Kidney (tissue), 14 donors: ENCODE data around the gene PCGF5. TPM values are rescaled to one million over a fixed set of nuclear protein-coding genes. Genes with fewer than 3 reads are reported as not detected.

Experiments
- DNase-seq, 5 donors: peaks; one replicate each; pipeline ENCODE4 v3.0.0-alpha.2; 2013 to 2020
- FAIRE-seq: peaks from 2 replicates; lab custom pipeline; 2012; peaks lifted over from hg19 to GRCh38; lab: Jason Lieb, UNC
- H3K27ac ChIP-seq, 2 donors: one replicate each; pipeline ENCODE4 v1.7.0; 2013; ENCODE audit warnings: low read depth in 2 of 2, low read length in 2 of 2, inconsistent platforms in 1 of 2
- H3K27me3 ChIP-seq: one replicate; pipeline ENCODE4 v1.7.1; 2013; ENCODE audit warnings: low read length, inconsistent platforms; ENCODE audit not compliant: control insufficient read depth, insufficient read depth
- H3K36me3 ChIP-seq, 3 donors: one replicate each; pipeline versions ENCODE4 v1.7.0 to v1.7.1; 2013; ENCODE audit warnings: low read length in 3 of 3, control low read depth in 1 of 3, inconsistent platforms in 1 of 3; ENCODE audit not compliant: insufficient read depth in 3 of 3, control insufficient read depth in 2 of 3
- H3K4me1 ChIP-seq, 3 donors: one replicate each; pipeline versions ENCODE4 v1.7.0 to v1.7.1; 2013; ENCODE audit warnings: low read length in 3 of 3, inconsistent platforms in 1 of 3, low read depth in 1 of 3; ENCODE audit not compliant: control insufficient read depth in 2 of 3, insufficient read depth in 2 of 3
- H3K4me3 ChIP-seq, 3 donors: one replicate each; pipeline versions ENCODE4 v1.7.0 to v1.8.1; 2013; ENCODE audit warnings: low read length in 3 of 3, control low read depth in 1 of 3, inconsistent platforms in 1 of 3
- H3K9ac ChIP-seq, 3 donors: one replicate each; pipeline versions ENCODE4 v1.7.0 to v1.7.1; 2013; ENCODE audit warnings: low read length in 3 of 3, control low read depth in 1 of 3, inconsistent platforms in 1 of 3
- H3K9me3 ChIP-seq, 3 donors: one replicate each; pipeline versions ENCODE4 v1.7.0 to v1.7.1; 2013; ENCODE audit warnings: low read length in 3 of 3, control low read depth in 1 of 3, inconsistent platforms in 1 of 3; ENCODE audit not compliant: control insufficient read depth in 2 of 3, insufficient read depth in 1 of 3
- CTCF ChIP-seq: IDR thresholded peaks from 3 replicates; pipeline ENCODE4 v1.5.1; 2012; ENCODE audit warnings: mild to moderate bottlenecking, moderate library complexity, borderline replicate concordance; ENCODE audit not compliant: insufficient read depth; ENCODE audit errors: extremely low read depth
- intact Hi-C: fragments of 100-400 bp; cut with DNase I; formaldehyde crosslinking; loops from one replicate; pipeline ENCODE4 v1.11.1; 2022
- polyA plus RNA-seq: library from polyadenylated mRNA; stranded (reverse); fragments of 350-450 nt; fragmentation: Illumina TruSeq; extraction: RNeasy Lipid Tissue Mini Kit (QIAGEN cat#74804); gene quantifications from one replicate; pipeline ENCODE4 v1.2.3, GENCODE V29; 2014; ENCODE audit warnings: low read depth, low replicate concordance; ENCODE audit not compliant: insufficient read depth
- total RNA-seq: library from RNA; stranded (reverse); fragmentation: NEBNext Ultra II Directional; extraction: Animal tissue kit (Norgen Biotek cat#: 25700); gene quantifications from one replicate; pipeline ENCODE4 v1.2.1, GENCODE V29; 2021
- donor health status: control.
- donor health status: control.
- donor health status: control.
- donor health status: control.
- donor health status: control.
- donor health status: DM: yes; HTN: yes; CAD: no.
- donor health status: Normal renal cell carcinoma (clear cell type).

Gene PCGF5
- total and polyA plus RNA-seq, 2 donors from 2014 or later = 26.8 to 49.1 TPM

GRCh38 chr10:91249700-91250099, 29.2 kb downstream of the PCGF5 start:
- intact Hi-C loops = loop anchor here (5.0 kb wide), 1 partner anchor 337 kb away; no protein-coding TSS in a partner anchor
- Histone ChIP-seq H3K27ac (no peak overlapping the region), H3K36me3 (peaks cover 0 to 19% (median 10%) of the 10 kb centered on the region in 3 donors), H3K4me1 (peaks cover 0 to 3% (median 0%) of the 10 kb centered on the region in 3 donors), H3K9ac (no peak overlapping the region), H3K9me3 (no peaks in the 10 kb centered on the region), H3K27me3 (no peaks in the 10 kb centered on the region), H3K4me3 (no peak overlapping the region)
- TF ChIP-seq CTCF = no peak
- FAIRE-seq (no peak), DNase-seq (no peak)

GRCh38 chr10:91250341-91250740, 29.9 kb downstream of the PCGF5 start:
- peaks cover 0 to 5% (median 0%) of the 10 kb centered on the region in 3 donors for H3K9me3 ChIP-seq
- intact Hi-C loops = loop anchor here (5.0 kb wide), 1 partner anchor 338 kb away; no protein-coding TSS in a partner anchor
- no peak overlapping the region for H3K27ac ChIP-seq
- H3K27me3 ChIP-seq = no peaks in the 10 kb centered on the region
- TF ChIP-seq CTCF = no peak
- FAIRE-seq = no peak
- H3K36me3 ChIP-seq = peaks cover 3 to 25% (median 14%) of the 10 kb centered on the region in 3 donors
- no peak overlapping the region for H3K9ac ChIP-seq
- H3K4me1 ChIP-seq = peaks cover 0 to 3% (median 0%) of the 10 kb centered on the region in 3 donors
- no peak for DNase-seq
- no peak overlapping the region for H3K4me3 ChIP-seq

- DNase-seq (peak in 4 of 5 donors; percentile 35 to 85 (median 57)), FAIRE-seq (peak; percentile 97)
- Histone ChIP-seq H3K9ac (no peak overlapping the region), H3K27ac (no peak overlapping the region), H3K27me3 (no peaks in the 10 kb centered on the region), H3K9me3 (peaks cover 0 to 6% (median 0%) of the 10 kb centered on the region in 3 donors), H3K4me1 (no peaks in the 10 kb centered on the region), H3K4me3 (no peak overlapping the region), H3K36me3 (peaks cover 3 to 27% (median 14%) of the 10 kb centered on the region in 3 donors)
- intact Hi-C loops = loop anchor here (5.0 kb wide), 1 partner anchor 339 kb away; no protein-coding TSS in a partner anchor
- TF ChIP-seq CTCF = peak; percentile 89
These were observed 31.1 kb downstream of the PCGF5 start for GRCh38 chr10:91251430-91252056.
